Upper lobe of left lung (tissue), 4 donors: ENCODE results near the gene PANK3.

Experiments
- CTCF ChIP-seq, 6 experiments: fragments of 450-650 bp in 4 of 6; fragments of 200-600 bp in 2 of 6; sonication (generic) in 2 of 6; IDR thresholded peaks; one replicate each; pipeline ENCODE4 v1.5.1; 2016 to 2019; ENCODE audit warnings: antibody characterized with exemption in 6 of 6
- POLR2A ChIP-seq, 4 donors: fragments of 450-650 bp; IDR thresholded peaks; one replicate each; pipeline ENCODE4 v1.5.1; 2016 to 2017; ENCODE audit warnings: antibody characterized with exemption in 4 of 4, mild to moderate bottlenecking in 2 of 4
- POLR2AphosphoS5 ChIP-seq, 2 donors: sonication (generic); formaldehyde crosslinking; IDR thresholded peaks; one replicate each; pipeline ENCODE4 v1.5.1; 2017; ENCODE audit warnings: antibody characterized with exemption in 2 of 2

- no peak for TF ChIP-seq CTCF (IDR thresholded peaks at IDR 0.05)
- no peak for TF ChIP-seq POLR2AphosphoS5 (IDR thresholded peaks at IDR 0.05)
- TF ChIP-seq POLR2A (IDR thresholded peaks at IDR 0.05) = no peak
Measured at GRCh38 chr5:168590666-168591065, 11.5 kb upstream of the PANK3 start.
